GM12878 (cell line): ENCODE results near the gene ASPDH. TPM values are rescaled to one million over a fixed set of nuclear protein-coding genes. Genes with fewer than 3 reads are reported as not detected.
"Not testable (repeated sequence)": the region's sequence is repeated elsewhere in the genome, so short reads cannot be mapped to it uniquely, and the experiment has no call there.

Source experiments
- ATAC-seq: fragments of 200-7000 bp; cut with Tn5 transposase; 3 replicates; pipeline ENCODE4 v1.9.1; 2020; ENCODE audit warnings: mild to moderate bottlenecking, moderate library complexity
- BruUV-seq: library from RNA; stranded (reverse); fragments of 400-500 nt; replicated peaks from 2 replicates; lab custom pipeline; 2021; lab: Mats Ljungman, UMichigan
- CTCF ChIA-PET: fragments of 300-600 bp; sonication (Branson Sonifier 250); formaldehyde crosslinking; extraction: SDS; loops from one replicate; lab custom pipeline; 2021; ENCODE audit warnings: inconsistent platforms; lab: Yijun Ruan, JAX
- POLR2A ChIA-PET: fragments of 350-600 bp; formaldehyde crosslinking; extraction: SDS; loops from one replicate; lab custom pipeline; 2021; ENCODE audit warnings: inconsistent platforms; lab: Charles Lee
- RAD21 ChIA-PET: fragments of 300-600 bp; sonication (Branson Sonifier 250); formaldehyde crosslinking; loops from one replicate; lab custom pipeline; 2023; ENCODE audit warnings: antibody characterized with exemption; ENCODE audit not compliant: unreplicated experiment; lab: Charles Lee
- SMC1A ChIA-PET: fragments of 300-600 bp; sonication (Branson Sonifier 250); formaldehyde crosslinking; loops from one replicate; lab custom pipeline; 2023; ENCODE audit not compliant: unreplicated experiment, uncharacterized antibody; lab: Charles Lee
- DNase-seq: peaks from one replicate; pipeline ENCODE4 v3.0.0-alpha.2; 2011; ENCODE audit warnings: low read depth, low spot score
- FAIRE-seq: peaks from 3 replicates; lab custom pipeline; 2011; peaks lifted over from hg19 to GRCh38; lab: Jason Lieb, UNC
- H2AFZ ChIP-seq: 2 replicates; pipeline ENCODE4 v1.6.0; 2011; ENCODE audit warnings: low read depth, low read length, control low read depth; ENCODE audit not compliant: control insufficient read depth
- H3K27ac ChIP-seq: 2 replicates; pipeline ENCODE4 v1.5.1; 2011; ENCODE audit warnings: control low read depth; ENCODE audit not compliant: control insufficient read depth, insufficient read depth
- H3K27me3 ChIP-seq, 2 experiments: replicated peaks in 1 of 2; 2 replicates each; pipeline versions ENCODE4 v1.6.0 to v1.6.1; 2011; ENCODE audit warnings: low read length in 1 of 2; ENCODE audit not compliant: control insufficient read depth in 2 of 2, insufficient read depth in 2 of 2
- H3K36me3 ChIP-seq, 2 experiments: 2 replicates each; pipeline ENCODE4 v1.5.1; 2011; ENCODE audit warnings: low read length in 1 of 2; ENCODE audit not compliant: control insufficient read depth in 2 of 2, insufficient read depth in 2 of 2
- H3K4me1 ChIP-seq: 2 replicates; pipeline ENCODE4 v1.6.1; 2011; ENCODE audit warnings: mild to moderate bottlenecking, low read length, moderate library complexity, mixed read lengths; ENCODE audit not compliant: control insufficient read depth, insufficient read depth
- H3K4me2 ChIP-seq: 2 replicates; pipeline ENCODE4 v1.6.0; 2011; ENCODE audit warnings: control low read depth; ENCODE audit not compliant: control insufficient read depth, insufficient read depth
- H3K4me3 ChIP-seq: fragments of 200-600 bp; sonication (generic); 2 replicates; pipeline ENCODE4 v1.5.1; 2016
- H3K79me2 ChIP-seq: 2 replicates; pipeline ENCODE4 v1.6.0; 2011; ENCODE audit warnings: low read length; ENCODE audit not compliant: control insufficient read depth, insufficient read depth
- H3K9ac ChIP-seq: 2 replicates; pipeline ENCODE4 v1.8.0; 2011; ENCODE audit warnings: low read length, control low read depth, mixed read lengths; ENCODE audit not compliant: control insufficient read depth, insufficient read depth
- H3K9me3 ChIP-seq: replicated peaks from 3 replicates; pipeline ENCODE4 v1.5.1; 2011; ENCODE audit warnings: mild to moderate bottlenecking, low read length; ENCODE audit not compliant: control insufficient read depth, insufficient read depth
- H4K20me1 ChIP-seq: 2 replicates; pipeline ENCODE4 v1.6.0; 2011; ENCODE audit not compliant: control insufficient read depth, insufficient read depth
- WGBS: methylation state at CpG from one replicate; pipeline ENCODE4 v1.1.6; 2016; ENCODE audit warnings: low lambda C conversion rate; ENCODE audit not compliant: insufficient replicate concordance, insufficient coverage; ENCODE audit errors: missing lambda C conversion rate; 5-methylcytosine and 5-hydroxymethylcytosine counted together
- in situ Hi-C: fragments of 300-500 bp; cut with MboI; formaldehyde crosslinking; loops from 9 replicates; pipeline ENCODE4 v1.14.3; 2018; ENCODE audit warnings: mixed read lengths
- intact Hi-C: fragments of 100-400 bp; cut with micrococcal nuclease; formaldehyde crosslinking; loops from one replicate; pipeline ENCODE4 v1.14.2; 2022; ENCODE audit not compliant: unreplicated experiment
- polyA plus RNA-seq, 11 experiments: library from polyadenylated mRNA; depleted of rRNA in 4 of 11; unstranded in 6 of 11; stranded (reverse) in 5 of 11; fragments of >200 nt; fragmentation: Nextera tagmentation in 4 of 11; fragmentation: Illumina TruSeq in 1 of 11; extraction: Ambion mirVana in 4 of 11; extraction: Trizol in 1 of 11; gene quantifications; 1 replicate in 1 of 11; 2 replicates in 10 of 11; pipeline versions ENCODE4 v1.2.1 to v1.2.3, GENCODE V29; 2011 to 2016; ENCODE audit warnings: inconsistent platforms in 2 of 11, missing spikeins in 2 of 11, low read depth in 1 of 11
- total RNA-seq, 4 experiments: library from RNA; depleted of rRNA in 3 of 4; stranded (reverse); fragments of >200 nt in 3 of 4; fragmentation: Illumina TruSeq in 1 of 4; extraction: Trizol in 1 of 4; gene quantifications; 2 replicates each; pipeline versions ENCODE4 v1.2.1 to v1.2.3, GENCODE V29; 2013 to 2021
- TF ChIP-seq, protein P1 (sequence below): fragments of 450-650 bp; IDR thresholded peaks from 2 replicates; pipeline ENCODE4 v1.6.1; 2017; ENCODE audit warnings: mild to moderate bottlenecking, moderate library complexity

The ASPDH gene
- total and polyA plus RNA-seq, 10 of the 15 experiments (the other 5 are each of a cell fraction or from before 2014, with no cell fraction given) = not detected

DNA sequence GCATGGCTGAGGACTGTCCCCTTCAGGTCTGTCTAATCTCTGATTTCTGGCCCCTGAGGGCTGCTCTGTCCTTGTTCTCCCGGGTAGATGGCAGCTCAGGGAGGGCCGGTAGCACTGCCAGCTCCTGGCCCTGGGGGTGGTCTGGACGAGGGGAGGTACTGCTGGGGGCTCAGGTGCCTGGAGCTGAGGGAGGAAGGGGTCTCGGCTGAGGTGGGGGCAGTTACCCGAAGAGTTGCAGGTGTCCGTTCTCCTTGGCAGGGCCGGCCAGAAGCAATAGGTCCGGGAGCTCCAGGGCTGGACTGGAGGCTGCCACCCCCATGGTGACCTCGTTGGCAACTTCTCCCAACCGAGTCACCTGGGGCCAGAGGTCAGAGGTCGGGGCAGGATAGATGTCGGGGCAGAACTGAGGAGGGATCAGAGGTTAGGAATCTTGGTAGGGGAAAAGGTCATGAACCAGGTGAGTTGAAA, 38.6 kb downstream of the ASPDH start (continued):
- TF ChIP-seq, protein P1, sequence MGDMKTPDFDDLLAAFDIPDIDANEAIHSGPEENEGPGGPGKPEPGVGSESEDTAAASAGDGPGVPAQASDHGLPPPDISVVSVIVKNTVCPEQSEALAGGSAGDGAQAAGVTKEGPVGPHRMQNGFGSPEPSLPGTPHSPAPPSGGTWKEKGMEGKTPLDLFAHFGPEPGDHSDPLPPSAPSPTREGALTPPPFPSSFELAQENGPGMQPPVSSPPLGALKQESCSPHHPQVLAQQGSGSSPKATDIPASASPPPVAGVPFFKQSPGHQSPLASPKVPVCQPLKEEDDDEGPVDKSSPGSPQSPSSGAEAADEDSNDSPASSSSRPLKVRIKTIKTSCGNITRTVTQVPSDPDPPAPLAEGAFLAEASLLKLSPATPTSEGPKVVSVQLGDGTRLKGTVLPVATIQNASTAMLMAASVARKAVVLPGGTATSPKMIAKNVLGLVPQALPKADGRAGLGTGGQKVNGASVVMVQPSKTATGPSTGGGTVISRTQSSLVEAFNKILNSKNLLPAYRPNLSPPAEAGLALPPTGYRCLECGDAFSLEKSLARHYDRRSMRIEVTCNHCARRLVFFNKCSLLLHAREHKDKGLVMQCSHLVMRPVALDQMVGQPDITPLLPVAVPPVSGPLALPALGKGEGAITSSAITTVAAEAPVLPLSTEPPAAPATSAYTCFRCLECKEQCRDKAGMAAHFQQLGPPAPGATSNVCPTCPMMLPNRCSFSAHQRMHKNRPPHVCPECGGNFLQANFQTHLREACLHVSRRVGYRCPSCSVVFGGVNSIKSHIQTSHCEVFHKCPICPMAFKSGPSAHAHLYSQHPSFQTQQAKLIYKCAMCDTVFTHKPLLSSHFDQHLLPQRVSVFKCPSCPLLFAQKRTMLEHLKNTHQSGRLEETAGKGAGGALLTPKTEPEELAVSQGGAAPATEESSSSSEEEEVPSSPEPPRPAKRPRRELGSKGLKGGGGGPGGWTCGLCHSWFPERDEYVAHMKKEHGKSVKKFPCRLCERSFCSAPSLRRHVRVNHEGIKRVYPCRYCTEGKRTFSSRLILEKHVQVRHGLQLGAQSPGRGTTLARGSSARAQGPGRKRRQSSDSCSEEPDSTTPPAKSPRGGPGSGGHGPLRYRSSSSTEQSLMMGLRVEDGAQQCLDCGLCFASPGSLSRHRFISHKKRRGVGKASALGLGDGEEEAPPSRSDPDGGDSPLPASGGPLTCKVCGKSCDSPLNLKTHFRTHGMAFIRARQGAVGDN = no peak

DNA sequence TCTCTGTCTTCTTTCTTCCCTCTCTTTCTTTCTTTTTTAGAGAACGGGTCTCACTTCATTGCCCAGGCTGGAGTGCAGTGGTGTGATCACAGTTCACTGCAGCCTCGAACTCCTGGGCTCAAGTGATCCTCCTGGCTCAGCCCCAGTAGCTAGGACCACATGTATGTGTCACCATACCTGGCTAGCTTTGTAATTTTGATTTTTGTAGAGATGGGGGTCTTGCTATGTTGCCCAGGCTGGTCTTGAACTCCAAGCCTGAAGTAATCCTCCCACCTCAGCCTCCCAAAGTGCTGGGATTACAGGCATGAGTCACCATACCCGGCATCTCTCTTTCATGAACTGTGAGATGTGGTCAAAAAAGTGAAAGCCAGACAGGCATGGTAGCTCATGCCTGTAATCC, 40.4 kb downstream of the ASPDH start:
- H3K9me3 ChIP-seq, DNase-seq, intact Hi-C loops, H3K27me3 ChIP-seq, BruUV-seq, H3K4me2 ChIP-seq, FAIRE-seq, SMC1A ChIA-PET, POLR2A ChIA-PET, H3K27ac ChIP-seq, in situ Hi-C loops, H3K4me3 ChIP-seq, H4K20me1 ChIP-seq, H3K9ac ChIP-seq, H2AFZ ChIP-seq, H3K36me3 ChIP-seq, ATAC-seq, H3K4me1 ChIP-seq: not testable (repeated sequence)
- RAD21 ChIA-PET = interaction anchor here (0.9 to 1.5 kb wide), 2 partner anchors 13 to 115 kb away, joined by 3 to 6 read pairs; no protein-coding TSS in a partner anchor
- 35% methylated on average over 3 of the region's 3 CpGs for WGBS
- peaks cover 16% of the 10 kb centered on the region for H3K79me2 ChIP-seq
- CTCF ChIA-PET = interaction anchor here (1.1 kb wide), 1 partner anchor 105 kb away, joined by 5 read pairs; no protein-coding TSS in a partner anchor
